ENCODE measurements around the gene EML4.
"Not testable (repeated sequence)": the region's sequence is repeated elsewhere in the genome, so short reads cannot be mapped to it uniquely, and the experiment has no call there.

Gene EML4, protein sequence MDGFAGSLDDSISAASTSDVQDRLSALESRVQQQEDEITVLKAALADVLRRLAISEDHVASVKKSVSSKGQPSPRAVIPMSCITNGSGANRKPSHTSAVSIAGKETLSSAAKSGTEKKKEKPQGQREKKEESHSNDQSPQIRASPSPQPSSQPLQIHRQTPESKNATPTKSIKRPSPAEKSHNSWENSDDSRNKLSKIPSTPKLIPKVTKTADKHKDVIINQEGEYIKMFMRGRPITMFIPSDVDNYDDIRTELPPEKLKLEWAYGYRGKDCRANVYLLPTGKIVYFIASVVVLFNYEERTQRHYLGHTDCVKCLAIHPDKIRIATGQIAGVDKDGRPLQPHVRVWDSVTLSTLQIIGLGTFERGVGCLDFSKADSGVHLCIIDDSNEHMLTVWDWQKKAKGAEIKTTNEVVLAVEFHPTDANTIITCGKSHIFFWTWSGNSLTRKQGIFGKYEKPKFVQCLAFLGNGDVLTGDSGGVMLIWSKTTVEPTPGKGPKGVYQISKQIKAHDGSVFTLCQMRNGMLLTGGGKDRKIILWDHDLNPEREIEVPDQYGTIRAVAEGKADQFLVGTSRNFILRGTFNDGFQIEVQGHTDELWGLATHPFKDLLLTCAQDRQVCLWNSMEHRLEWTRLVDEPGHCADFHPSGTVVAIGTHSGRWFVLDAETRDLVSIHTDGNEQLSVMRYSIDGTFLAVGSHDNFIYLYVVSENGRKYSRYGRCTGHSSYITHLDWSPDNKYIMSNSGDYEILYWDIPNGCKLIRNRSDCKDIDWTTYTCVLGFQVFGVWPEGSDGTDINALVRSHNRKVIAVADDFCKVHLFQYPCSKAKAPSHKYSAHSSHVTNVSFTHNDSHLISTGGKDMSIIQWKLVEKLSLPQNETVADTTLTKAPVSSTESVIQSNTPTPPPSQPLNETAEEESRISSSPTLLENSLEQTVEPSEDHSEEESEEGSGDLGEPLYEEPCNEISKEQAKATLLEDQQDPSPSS

DNA sequence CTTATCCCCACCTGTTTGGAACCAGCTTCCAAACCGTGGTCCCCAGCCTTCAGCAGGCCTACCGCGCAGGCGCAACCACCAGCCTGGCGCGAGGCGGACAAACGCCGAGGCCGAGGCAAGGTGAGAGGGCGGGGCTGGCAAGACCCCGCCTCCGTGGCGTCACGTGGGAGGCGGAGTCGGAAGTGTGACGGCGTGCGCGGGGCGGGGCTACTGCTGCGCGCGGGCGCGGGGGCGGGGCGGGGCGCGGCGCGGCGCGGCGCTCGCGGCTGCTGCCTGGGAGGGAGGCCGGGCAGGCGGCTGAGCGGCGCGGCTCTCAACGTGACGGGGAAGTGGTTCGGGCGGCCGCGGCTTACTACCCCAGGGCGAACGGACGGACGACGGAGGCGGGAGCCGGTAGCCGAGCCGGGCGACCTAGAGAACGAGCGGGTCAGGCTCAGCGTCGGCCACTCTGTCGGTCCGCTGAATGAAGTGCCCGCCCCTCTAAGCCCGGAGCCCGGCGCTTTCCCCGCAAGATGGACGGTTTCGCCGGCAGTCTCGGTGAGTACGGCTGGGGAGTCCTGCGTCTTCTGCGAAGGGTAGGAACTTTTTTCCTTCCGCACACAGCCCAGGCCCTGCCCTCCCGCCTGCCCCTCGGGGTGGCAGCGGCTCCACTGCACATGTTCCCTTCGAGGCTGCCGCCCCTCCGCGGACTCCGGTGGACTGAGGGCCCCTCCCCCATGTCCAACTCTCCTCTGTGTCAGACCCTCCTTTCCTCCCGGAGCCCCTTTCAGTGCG, at the start of gene EML4:
TSS of gene EML4 (plus strand) at position 254 of the 774 bp plus-strand sequence. CDS start at position 513, 259 bp downstream.
- DNase-seq (ENCODE audit: low spot score), result peak; percentile 94

DNA sequence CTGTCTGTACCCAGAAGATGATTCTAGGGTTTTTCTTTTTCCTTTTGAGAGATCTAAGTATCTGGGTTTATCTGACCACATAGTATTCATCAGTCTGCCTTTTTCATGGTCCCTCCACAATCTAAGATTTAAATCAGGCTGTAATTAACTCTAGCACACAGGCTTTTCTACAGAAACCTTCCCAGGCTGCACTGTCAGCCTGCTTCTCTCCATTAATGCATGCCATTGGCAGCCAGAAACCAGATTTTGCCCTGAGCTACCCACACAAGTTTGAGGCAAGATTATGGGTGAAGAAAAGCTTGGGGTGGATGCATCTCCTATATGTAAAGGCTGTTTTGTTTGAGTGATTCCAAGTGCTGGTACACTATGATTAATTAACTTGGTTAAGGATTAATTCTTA, 45.7 kb upstream of the EML4 start:
- DNase-seq (ENCODE audit: low spot score), result no peak

DNA sequence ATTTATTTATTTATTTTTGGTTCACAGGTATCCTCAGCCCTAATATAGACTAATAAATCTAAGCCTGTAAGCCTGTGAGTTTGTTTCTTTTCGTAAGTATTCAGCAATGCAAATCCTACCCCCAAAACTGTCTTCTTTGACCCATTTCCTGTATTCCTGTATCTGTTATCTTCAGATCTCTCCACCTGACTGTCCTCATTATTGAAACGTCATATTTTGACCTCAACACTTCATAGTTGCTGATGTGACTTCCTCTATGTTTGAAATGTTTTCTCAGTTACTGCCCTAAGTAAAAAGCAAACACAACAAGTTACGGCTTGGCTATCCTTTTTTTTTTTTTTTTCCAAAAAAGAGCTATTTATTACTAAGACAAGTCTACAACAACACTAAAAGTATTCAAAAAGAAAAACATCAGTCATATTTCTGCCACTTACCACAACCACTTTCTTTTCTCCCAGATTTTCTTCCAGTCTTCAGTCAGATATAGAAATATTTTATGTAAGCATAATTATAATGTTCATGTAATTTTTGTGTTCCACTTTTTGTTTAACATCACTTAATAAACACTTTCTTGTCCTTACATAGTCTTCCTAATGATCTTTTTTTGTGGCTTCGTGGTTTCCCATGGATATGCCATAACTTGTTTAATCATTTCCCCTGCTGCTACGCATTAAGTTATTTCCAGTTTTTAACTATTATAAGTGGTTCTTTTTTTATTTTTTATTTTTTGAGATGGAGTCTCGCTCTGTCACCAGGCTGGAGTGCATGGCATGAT, 45.0 kb upstream of the EML4 start:
- DNase-seq (ENCODE audit: low spot score), result no peak

DNA sequence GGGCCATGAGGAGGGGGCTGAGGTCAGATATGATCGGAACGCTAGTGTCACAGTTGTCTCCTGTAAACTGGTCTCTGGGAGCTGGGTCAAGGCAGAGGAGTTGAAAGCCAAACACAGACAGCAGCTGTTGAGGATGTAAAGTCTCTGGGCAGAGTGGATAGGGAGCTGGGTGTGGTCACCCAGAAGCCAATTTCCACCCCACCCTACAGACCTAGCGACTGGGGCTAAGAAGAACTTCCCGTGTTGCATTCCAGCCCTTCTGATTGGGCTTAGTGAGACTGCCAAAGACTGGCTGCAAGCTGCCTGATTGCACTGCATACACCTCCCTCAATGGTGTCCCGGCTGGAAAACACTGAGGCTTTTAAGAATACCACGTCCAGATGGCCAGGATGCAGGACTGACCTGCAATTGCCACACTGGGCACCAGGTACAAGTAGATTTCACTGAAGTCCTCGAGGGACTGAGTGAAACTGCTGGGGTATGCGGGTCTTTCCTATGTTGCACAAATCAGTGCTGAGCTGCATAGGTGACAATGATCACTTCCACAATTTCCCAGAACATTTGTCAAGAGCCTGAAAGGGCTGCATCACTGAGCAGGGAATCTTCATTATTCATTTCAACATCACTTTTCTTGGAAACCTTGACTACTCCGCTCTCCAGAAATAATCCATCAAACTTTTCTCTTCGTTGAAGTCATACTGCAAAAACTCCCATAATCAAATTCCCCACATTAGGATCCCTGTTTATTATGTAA, 43.1 kb upstream of the EML4 start:
- no peak for DNase-seq (ENCODE audit: low spot score)

DNA sequence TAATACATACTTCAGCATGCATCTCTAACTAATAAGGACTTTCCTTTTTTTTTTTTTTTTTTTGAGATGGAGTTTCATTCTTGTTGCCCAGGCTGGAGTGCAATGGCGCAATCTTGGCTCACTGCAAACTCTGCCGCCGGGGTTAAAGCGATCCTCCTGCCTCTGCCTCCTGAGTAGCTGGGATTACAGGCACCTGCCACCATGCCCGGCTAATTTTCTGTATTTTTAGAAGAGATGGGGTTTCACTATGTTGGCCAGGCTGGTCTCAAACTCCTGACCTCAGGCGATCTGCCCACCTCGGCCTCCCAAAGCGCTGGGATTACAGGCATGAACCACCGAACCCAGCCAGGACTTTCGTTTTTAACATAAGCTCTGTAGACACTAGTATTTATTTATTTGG, 42.3 kb upstream of the EML4 start:
- not testable (repeated sequence) for DNase-seq (ENCODE audit: low spot score)

DNA sequence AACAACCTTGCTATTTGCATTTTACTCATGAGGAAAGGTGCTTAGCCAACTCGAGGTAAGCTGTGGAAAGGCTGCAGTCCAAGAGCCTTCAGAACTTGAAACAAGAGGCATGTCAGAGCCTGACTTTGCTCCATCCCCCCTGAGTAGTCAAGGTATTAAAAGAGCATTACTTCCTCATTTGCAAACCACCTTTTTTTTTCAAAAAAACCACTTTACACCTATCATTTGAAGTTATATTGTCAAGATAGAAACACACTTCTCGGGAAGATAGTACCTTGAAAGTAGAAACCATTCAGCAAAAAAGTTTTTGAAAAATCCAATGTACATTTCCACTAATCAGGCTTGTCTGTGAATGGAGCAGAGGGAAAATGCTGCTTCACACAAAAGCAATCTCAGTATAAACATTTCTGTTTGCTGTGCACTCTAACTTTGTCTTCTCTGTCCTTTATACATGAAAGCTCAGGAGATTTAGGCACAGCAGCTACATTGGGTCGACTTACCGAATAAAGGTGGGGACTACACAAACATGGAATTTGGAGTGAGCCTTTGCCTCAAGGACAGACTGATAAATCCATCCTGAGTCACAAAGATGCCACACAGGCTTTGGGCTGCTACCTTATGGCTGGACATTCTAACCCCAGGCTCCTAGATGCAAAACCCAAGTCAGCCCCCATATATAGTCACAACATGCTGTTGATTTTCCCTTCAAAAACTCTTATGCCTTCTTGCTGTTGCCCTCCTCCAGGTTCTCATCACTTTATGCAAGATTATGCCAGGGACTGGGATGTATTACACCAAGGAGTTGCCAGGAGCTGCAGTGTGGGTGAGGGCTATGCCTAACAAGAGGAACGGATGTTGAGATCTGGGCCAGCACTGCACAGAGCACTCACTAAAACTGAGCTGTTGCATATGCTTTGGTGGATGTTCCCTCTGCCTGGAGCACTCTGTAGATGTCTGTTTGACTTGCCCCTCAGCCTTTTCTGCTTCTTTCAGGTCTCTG, 41.4 kb upstream of the EML4 start:
- DNase-seq (ENCODE audit: low spot score), result no peak

DNA sequence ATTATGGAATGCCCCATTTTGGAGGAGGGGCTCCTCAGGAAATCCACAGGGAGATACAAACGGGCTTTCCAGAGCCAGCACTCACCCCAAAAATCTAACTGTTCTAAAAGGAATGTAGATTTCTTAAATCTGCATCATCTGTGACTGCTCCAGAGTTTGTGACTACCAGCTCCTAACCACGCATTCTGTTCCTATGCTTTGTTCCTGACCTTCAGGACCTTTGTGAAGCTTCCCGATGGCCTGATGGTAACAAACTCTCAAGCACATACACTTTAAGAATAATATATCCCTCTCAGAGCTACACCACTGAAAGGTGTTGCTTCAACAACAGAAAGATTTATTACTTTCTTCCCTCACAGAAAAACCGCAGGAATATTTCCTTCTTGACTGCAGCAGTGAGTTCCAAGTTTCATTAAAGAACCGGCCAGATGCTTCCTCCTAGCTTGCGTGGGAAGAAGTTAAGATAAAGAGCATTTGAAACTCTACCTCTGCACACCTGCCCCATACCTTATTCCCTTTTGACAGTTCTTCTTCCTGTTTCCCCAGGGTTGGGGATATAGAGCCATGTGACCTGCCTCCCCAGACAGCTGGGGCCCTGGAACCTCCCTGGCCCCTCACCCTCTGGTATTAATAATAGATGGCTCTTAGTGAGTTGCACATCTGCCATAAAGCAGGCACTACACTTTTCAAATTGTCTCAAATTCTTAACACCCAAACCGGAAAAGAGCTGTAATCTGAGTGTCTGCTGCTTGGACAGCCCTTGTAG, 40.2 kb upstream of the EML4 start:
- DNase-seq (ENCODE audit: low spot score), result peak; percentile 53

DNA sequence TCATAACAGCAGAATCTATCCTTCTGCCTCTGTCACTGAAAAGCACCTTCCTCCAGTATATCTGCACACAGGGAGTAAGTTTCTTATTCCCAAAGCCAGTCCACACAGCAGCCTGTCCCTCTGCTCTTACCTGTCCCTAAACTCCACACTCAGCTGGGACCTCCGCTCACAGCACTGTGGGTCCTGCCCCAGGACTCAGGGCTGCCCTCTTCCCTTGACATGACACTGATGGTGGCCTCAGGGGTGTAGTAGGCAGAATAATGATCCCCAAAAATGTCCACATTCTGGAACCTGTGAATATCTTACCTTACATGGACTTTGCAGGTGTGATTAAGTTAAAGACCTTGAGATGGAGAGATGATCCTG, 39.7 kb upstream of the EML4 start:
- no peak for DNase-seq (ENCODE audit: low spot score)

DNA sequence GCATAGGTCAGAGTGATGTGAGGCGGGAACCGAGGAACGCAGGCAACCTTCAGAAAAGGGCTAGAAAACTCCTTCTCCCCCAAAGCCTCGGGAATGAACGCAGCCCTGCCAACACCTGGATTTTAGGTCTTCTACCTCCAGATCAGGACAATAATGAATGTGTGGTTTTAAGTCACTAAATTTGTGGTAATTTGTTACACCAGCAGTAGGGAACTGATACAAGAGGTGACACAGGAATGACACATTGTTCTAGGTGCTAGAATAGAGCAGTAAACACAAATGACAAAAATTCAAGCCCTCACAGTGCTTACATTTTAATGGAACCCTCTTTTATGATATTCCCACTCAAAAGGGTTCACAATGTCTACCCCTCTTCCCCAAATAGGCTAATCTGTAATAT, 39.2 kb upstream of the EML4 start:
- DNase-seq (ENCODE audit: low spot score), result no peak

DNA sequence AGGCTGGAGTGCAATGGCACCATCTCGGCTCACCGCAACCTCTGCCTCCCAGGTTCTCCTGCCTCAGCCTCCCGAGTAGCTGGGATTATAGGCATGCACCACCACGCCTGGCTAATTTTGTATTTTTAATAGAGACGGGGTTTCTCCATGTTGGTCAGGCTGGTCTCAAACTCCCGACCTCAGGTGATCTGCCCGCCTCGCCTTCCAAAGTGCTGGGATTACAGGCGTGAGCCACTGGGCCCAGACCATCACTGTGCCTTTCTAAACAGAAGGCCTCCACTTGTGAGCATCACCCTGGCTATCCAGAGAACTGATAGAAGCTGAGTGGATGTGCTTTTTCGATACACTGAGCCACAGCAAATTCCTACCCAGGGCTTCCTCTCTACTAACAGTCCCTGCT, 38.3 kb upstream of the EML4 start:
- not testable (repeated sequence) for DNase-seq (ENCODE audit: low spot score)

DNA sequence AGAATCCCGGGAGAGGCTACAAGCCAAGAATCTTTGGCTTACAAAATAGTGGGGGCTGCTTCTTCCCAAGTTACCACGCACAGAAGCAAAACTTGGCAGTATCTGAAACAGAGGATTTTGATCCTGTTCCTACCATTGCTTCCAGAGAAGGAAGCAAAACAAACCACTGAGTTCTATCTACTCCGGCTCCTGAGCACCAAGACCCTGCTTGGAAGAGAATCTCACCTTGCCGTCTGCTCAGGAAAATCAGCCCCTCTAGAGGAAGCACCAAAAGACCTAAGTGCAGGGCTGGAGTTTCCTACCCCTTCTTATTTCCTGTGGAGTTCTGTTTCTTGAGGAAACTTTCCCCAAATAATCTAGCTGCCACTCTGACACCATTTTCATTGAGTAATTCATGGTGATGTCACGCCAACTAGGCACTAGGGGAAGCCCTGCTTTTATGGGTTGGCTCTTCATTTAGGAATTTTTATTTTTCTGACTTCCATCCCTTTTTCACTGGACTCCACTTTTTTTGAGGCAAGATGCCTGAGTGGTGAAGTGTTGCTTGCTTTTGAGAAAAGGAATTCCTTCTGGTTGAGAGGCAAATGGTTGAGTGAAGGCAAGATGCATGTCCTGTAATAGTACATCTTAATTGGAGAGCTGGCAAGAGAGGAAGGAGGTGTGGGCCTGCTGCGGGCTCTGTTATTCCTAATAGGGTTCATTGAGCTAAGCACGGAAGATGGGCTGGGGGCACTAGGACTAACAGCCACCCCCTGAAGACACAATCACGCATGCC, 36.8 kb upstream of the EML4 start:
- peak; percentile 78 for DNase-seq (ENCODE audit: low spot score)

DNA sequence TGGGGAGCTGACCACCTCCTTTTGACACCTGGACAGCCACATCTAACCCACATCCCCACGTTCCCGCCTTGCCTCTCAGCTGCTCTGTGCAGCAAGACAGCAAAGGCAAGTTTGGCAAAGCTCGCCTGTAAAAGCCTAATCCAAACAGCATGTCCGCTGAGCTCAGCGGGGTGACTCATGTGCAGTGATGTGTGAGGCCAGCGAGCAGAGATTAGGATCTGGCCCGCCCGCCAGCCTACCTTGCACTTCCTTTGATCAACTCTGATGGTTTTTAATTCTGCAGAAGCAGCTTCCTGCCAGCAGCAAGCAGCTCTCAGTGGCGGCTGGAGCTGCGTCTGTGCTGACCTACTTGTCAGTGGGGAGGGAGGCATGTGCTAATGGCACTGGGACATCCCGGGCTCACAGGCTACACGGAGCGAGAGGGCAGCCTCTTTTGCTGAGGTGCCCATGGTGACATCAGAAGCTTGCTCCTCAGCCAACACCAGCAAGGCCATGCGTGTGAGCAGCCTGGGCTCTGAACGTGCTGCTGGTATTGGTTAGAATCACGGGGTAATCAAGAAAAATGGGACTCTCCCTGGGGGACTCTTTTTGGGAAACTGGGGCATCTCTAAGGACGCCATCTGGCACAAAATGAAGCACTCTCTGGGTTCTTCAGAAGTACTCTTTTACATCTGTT, 36.0 kb upstream of the EML4 start:
- DNase-seq (ENCODE audit: low spot score), result peak; percentile 97

DNA sequence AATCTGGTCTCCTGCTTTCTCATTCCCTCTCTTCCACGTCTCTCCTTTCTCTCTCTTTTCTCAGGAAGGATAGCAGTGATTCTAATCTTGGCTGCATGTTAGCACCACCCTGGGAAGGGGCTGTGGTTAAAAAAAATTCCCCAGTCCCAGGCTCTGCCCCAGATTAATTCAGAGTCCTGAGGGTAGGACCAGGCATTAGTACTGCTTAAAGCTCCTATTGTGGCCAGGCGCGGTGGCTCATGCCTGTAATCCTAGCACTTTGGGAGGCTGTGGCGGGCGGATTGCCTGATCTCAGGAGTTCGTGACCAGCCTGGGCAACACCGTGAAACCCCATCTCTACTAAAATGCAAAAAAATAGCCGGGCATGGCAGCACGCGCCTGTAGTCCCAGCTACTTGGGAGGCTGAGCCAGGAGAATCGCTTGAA, 35.4 kb upstream of the EML4 start:
- DNase-seq (ENCODE audit: low spot score), result no peak

DNA sequence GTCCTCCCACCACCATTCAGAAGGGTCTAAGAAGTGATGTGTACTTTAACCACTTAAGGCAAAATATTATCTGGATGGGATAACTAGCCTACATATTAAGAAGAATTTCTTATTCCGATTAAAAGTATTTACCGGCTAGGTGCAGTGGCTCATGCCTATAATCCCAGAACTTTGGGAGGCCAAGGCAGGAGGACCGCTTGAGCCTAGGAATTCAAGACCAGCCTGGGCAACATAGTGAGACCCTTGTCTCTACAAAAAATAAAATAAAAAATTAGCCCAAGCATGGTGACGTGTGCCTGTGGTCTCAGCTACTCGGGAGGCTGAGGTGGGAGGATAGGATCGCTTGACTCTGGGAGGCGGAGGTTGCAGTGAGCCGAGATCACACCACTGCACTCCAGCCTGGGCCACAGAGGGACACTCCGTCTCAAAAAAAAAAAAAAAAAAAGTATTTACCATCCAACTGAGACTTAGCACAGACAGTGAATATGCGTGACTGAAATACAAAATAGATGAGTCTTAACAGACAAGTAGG, 34.7 kb upstream of the EML4 start:
- not testable (repeated sequence) for DNase-seq (ENCODE audit: low spot score)

DNA sequence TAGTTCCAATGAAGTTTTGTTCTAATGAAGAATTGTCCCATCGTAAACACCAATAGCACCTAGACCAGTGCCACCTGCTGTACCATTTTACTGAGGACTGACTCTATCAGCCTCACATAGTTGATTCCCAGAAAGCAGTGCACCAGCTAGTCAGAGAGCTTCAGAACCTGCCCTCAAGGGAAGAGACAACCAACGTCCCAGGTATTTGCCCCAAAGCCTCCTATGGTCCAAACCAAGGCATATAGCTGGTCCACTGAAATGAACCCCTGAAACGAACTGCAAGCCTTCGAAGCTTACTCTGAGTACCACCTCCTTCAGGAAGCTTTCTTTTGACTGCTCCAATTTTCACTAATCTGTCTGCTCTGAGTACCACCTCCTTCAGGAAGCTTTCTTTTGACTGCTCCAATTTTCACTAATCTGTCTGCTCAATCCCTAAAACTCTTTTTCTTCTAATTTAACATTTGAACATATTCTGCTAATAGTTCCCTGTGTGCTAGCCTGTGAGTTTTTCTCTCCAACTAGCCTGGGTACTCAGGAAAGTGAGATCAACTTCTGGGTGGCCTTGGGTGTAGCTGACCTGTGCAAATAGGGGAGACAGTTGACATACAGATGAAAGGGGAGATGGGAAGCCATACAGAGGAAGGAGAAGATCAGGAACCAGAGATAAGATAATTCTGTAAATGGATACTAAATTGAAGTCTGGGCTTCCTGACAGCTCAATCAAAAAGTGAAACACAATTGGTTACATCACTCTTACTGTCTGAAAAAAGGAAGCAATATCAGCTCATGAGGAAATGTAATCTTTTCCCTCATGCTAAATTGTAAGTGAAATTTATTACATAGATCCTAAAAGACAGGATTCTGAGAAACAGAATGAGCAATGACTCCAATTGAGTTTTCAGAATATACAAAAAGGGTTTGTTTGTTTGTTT, 33.5 kb upstream of the EML4 start:
- no peak for DNase-seq (ENCODE audit: low spot score)

DNA sequence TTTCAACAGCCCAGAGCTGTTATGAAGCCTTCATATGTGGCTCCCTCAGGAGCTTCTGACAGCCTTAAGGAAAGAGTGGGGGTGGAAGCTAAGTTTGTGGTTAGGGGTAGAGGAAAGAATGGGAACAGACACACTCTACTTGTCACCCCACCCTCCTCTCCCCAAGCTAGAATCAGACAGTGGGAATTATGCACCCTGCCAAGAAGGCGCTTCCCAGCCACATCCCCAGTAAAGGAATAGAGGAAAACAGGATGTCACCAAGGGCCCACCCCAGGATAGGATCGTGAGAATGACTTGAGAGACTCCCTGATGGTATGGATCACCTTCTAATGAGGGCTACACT, 32.4 kb upstream of the EML4 start:
- peak; percentile 38 for DNase-seq (ENCODE audit: low spot score)
